Keratinocyte (primary cell): ENCODE data around the gene CCDC24.

Experiments used
- CTCF ChIP-seq, 3 experiments: IDR thresholded peaks in 1 of 3; conservative IDR thresholded peaks in 1 of 3; optimal IDR thresholded peaks in 1 of 3; 2 replicates in 2 of 3; 3 replicates in 1 of 3; pipeline versions ENCODE3 to v1.5.1; 2011; ENCODE audit warnings: low read length in 3 of 3, mild to moderate bottlenecking in 3 of 3, moderate library complexity in 2 of 3, control low read depth in 1 of 3, inconsistent platforms in 1 of 3; ENCODE audit not compliant: insufficient read depth in 2 of 3; ENCODE audit errors: extremely low read depth in 1 of 3
- EZH2 ChIP-seq: IDR thresholded peaks from one replicate; pipeline ENCODE4 v1.6.1; 2012; ENCODE audit warnings: inconsistent platforms, mild to moderate bottlenecking, low read length, moderate library complexity

GRCh38 chr1:43983253-43983899 is 8.0 kb upstream of the CCDC24 start:
- TF ChIP-seq CTCF (optimal IDR thresholded peaks at IDR 0.05 in 1 of 3, IDR thresholded peaks at IDR 0.05 in 1 of 3, conservative IDR thresholded peaks at IDR 0.05 in 1 of 3; ENCODE audit: extremely low read depth in 1 of 3, insufficient read depth in 2 of 3, low read length in 3 of 3) = no peak
- TF ChIP-seq EZH2 = no peak
